K562 (cell line): ENCODE data around the gene BMI1. TPM values are rescaled to one million over a fixed set of nuclear protein-coding genes. Genes with fewer than 3 reads are reported as not detected.

Experiments used
- HNRNPH1 ChIP-seq: fragments of 200-400 bp; formaldehyde crosslinking; optimal IDR thresholded peaks from 2 replicates; pipeline ENCODE3; 2017; ENCODE audit warnings: low read depth, mild to moderate bottlenecking, low read length, moderate library complexity
- NR2F6 ChIP-seq: fragments of 450-650 bp; formaldehyde crosslinking; IDR thresholded peaks from 2 replicates; pipeline ENCODE4 v1.4.0; 2020; ENCODE audit warnings: mild to moderate bottlenecking
- PHF8 ChIP-seq: fragments of 200-600 bp; sonication (generic); IDR thresholded peaks from 2 replicates; pipeline ENCODE4 v1.6.1; 2012; ENCODE audit warnings: mixed run types, mild to moderate bottlenecking, inconsistent platforms, low read length, moderate library complexity, borderline replicate concordance
- SMARCA4 ChIP-seq: fragments of 450-650 bp; IDR thresholded peaks from 2 replicates; pipeline ENCODE4 v1.6.1; 2016
- ZNF3 ChIP-seq: fragments of 250-450 bp; sonication (Bioruptor Pico); IDR thresholded peaks from 2 replicates; pipeline ENCODE4 v1.5.0; 2021; ENCODE audit warnings: mild to moderate bottlenecking, moderate library complexity
- ZNF41 ChIP-seq: fragments of 250-450 bp; sonication (Bioruptor Pico); conservative IDR thresholded peaks from 2 replicates; pipeline ENCODE4 v1.4.0; 2020; ENCODE audit warnings: mild to moderate bottlenecking
- ZNF561 ChIP-seq: fragments of 450-650 bp; formaldehyde crosslinking; conservative IDR thresholded peaks from 2 replicates; pipeline ENCODE4 v1.4.0; 2020; ENCODE audit warnings: mild to moderate bottlenecking, moderate library complexity
- ZNF766 ChIP-seq: fragments of 200-800 bp; sonication (Bioruptor generic); conservative IDR thresholded peaks from 2 replicates; pipeline ENCODE4 v1.6.1; 2016; ENCODE audit warnings: missing genetic modification characterization, missing compliant biosample characterization
- ZNF778 ChIP-seq: fragments of 450-650 bp; formaldehyde crosslinking; IDR thresholded peaks from 2 replicates; pipeline ENCODE4 v1.4.0; 2020; ENCODE audit warnings: mild to moderate bottlenecking, moderate library complexity
- ZNF780A ChIP-seq: fragments of 250-450 bp; sonication (Bioruptor Pico); IDR thresholded peaks from 2 replicates; pipeline ENCODE4 v1.5.0; 2021; ENCODE audit warnings: mild to moderate bottlenecking
- polyA plus RNA-seq, 8 experiments: library from polyadenylated mRNA; depleted of rRNA in 4 of 8; stranded (reverse) in 5 of 8; unstranded in 3 of 8; fragments of >200 nt; fragmentation: Nextera tagmentation in 2 of 8; fragmentation: Illumina TruSeq in 1 of 8; extraction: Ambion mirVana in 2 of 8; extraction: Trizol in 1 of 8; gene quantifications; 2 replicates each; pipeline versions ENCODE4 v1.2.1 to v1.2.3, GENCODE V29; 2011 to 2014; ENCODE audit warnings: inconsistent platforms in 1 of 8, missing spikeins in 1 of 8
- total RNA-seq, 7 experiments: library from RNA; depleted of rRNA in 6 of 7; stranded (reverse); fragments of >200 nt in 6 of 7; fragmentation: Illumina TruSeq in 2 of 7; extraction: Trizol in 2 of 7; gene quantifications; 2 replicates each; pipeline versions ENCODE4 v1.2.1 to v1.2.3, GENCODE V29; 2011 to 2021; ENCODE audit warnings: low replicate concordance in 1 of 7
- TF ChIP-seq, protein P1 (sequence below): fragments of 450-650 bp; formaldehyde crosslinking; IDR thresholded peaks from 2 replicates; pipeline ENCODE4 v1.4.0; 2022; ENCODE audit warnings: missing genetic modification characterization
- TF ChIP-seq, protein P2 (sequence below): fragments of 450-650 bp; formaldehyde crosslinking; conservative IDR thresholded peaks from 2 replicates; pipeline ENCODE4 v1.4.0; 2022; ENCODE audit warnings: mild to moderate bottlenecking, missing genetic modification characterization
- TF ChIP-seq, protein P3 (sequence below): fragments of 250-450 bp; sonication (Bioruptor Pico); IDR thresholded peaks from 2 replicates; pipeline ENCODE4 v1.5.0; 2020; ENCODE audit warnings: mild to moderate bottlenecking
- TF ChIP-seq, protein P4 (sequence below): sonication (generic); formaldehyde crosslinking; IDR thresholded peaks from 2 replicates; pipeline ENCODE4 v1.8.0; 2022; ENCODE audit warnings: mild to moderate bottlenecking, missing genetic modification reagents, borderline replicate concordance
- TF ChIP-seq, protein P5 (sequence below): fragments of 250-450 bp; sonication (Bioruptor Pico); IDR thresholded peaks from 2 replicates; pipeline ENCODE4 v1.5.0; 2020; ENCODE audit warnings: mild to moderate bottlenecking, borderline replicate concordance
- TF ChIP-seq, protein P6 (sequence below): fragments of 250-450 bp; sonication (Bioruptor Pico); IDR thresholded peaks from 2 replicates; pipeline ENCODE4 v1.8.0; 2021; ENCODE audit warnings: moderate library complexity, mild to moderate bottlenecking, inconsistent platforms

The BMI1 gene
- total and polyA plus RNA-seq, 9 of the 15 experiments (the other 6 are each of a cell fraction or from before 2014, with no cell fraction given), result 21.4 to 103 (median 70.8) TPM

DNA sequence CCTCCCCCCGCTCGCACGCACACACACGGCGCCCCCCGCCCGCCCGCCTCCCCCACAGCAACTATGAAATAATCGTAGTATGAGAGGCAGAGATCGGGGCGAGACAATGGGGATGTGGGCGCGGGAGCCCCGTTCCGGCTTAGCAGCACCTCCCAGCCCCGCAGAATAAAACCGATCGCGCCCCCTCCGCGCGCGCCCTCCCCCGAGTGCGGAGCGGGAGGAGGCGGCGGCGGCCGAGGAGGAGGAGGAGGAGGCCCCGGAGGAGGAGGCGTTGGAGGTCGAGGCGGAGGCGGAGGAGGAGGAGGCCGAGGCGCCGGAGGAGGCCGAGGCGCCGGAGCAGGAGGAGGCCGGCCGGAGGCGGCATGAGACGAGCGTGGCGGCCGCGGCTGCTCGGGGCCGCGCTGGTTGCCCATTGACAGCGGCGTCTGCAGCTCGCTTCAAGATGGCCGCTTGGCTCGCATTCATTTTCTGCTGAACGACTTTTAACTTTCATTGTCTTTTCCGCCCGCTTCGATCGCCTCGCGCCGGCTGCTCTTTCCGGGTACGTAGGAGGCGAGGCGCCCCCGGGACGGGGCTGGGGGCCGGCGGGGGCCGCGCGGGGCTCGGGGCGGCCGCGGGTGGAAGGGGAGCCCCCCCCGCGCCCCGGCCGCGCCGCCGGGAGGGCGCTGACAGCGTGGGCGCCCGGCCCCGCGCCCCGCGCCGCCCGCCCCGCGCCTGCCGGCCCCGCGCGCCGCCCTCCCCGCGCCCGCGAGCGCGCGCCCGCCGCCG lies 441 bp downstream of the BMI1 start (continued):
- TF ChIP-seq, protein P1, sequence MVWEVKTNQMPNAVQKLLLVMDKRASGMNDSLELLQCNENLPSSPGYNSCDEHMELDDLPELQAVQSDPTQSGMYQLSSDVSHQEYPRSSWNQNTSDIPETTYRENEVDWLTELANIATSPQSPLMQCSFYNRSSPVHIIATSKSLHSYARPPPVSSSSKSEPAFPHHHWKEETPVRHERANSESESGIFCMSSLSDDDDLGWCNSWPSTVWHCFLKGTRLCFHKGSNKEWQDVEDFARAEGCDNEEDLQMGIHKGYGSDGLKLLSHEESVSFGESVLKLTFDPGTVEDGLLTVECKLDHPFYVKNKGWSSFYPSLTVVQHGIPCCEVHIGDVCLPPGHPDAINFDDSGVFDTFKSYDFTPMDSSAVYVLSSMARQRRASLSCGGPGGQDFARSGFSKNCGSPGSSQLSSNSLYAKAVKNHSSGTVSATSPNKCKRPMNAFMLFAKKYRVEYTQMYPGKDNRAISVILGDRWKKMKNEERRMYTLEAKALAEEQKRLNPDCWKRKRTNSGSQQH (CRISPR knock-in tag), result peak; percentile 90
- TF ChIP-seq ZNF3 (CRISPR knock-in tag) (no peak), PHF8 (peak; percentile 53; the same call in 1 of the 2 replicates), ZNF778 (CRISPR knock-in tag) (no peak), ZNF766 (CRISPR knock-in tag) (peak; percentile 69; the same call in 1 of the 2 replicates), ZNF41 (no peak), SMARCA4 (no peak), ZNF780A (CRISPR knock-in tag) (no peak), HNRNPH1 (no peak), NR2F6 (CRISPR knock-in tag) (no peak), ZNF561 (CRISPR knock-in tag) (no peak)
- TF ChIP-seq, protein P2, sequence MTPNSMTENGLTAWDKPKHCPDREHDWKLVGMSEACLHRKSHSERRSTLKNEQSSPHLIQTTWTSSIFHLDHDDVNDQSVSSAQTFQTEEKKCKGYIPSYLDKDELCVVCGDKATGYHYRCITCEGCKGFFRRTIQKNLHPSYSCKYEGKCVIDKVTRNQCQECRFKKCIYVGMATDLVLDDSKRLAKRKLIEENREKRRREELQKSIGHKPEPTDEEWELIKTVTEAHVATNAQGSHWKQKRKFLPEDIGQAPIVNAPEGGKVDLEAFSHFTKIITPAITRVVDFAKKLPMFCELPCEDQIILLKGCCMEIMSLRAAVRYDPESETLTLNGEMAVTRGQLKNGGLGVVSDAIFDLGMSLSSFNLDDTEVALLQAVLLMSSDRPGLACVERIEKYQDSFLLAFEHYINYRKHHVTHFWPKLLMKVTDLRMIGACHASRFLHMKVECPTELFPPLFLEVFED (CRISPR knock-in tag), result 0 out of 2 replicates have a peak, but pooled peaks have one; percentile 42
- TF ChIP-seq, protein P3, sequence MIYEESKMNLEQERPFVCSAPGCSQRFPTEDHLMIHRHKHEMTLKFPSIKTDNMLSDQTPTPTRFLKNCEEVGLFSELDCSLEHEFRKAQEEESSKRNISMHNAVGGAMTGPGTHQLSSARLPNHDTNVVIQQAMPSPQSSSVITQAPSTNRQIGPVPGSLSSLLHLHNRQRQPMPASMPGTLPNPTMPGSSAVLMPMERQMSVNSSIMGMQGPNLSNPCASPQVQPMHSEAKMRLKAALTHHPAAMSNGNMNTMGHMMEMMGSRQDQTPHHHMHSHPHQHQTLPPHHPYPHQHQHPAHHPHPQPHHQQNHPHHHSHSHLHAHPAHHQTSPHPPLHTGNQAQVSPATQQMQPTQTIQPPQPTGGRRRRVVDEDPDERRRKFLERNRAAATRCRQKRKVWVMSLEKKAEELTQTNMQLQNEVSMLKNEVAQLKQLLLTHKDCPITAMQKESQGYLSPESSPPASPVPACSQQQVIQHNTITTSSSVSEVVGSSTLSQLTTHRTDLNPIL, result no peak
- TF ChIP-seq, protein P4, sequence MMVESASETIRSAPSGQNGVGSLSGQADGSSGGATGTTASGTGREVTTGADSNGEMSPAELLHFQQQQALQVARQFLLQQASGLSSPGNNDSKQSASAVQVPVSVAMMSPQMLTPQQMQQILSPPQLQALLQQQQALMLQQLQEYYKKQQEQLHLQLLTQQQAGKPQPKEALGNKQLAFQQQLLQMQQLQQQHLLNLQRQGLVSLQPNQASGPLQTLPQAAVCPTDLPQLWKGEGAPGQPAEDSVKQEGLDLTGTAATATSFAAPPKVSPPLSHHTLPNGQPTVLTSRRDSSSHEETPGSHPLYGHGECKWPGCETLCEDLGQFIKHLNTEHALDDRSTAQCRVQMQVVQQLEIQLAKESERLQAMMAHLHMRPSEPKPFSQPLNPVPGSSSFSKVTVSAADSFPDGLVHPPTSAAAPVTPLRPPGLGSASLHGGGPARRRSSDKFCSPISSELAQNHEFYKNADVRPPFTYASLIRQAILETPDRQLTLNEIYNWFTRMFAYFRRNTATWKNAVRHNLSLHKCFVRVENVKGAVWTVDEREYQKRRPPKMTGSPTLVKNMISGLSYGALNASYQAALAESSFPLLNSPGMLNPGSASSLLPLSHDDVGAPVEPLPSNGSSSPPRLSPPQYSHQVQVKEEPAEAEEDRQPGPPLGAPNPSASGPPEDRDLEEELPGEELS (CRISPR knock-in tag), result no peak
- TF ChIP-seq, protein P5, sequence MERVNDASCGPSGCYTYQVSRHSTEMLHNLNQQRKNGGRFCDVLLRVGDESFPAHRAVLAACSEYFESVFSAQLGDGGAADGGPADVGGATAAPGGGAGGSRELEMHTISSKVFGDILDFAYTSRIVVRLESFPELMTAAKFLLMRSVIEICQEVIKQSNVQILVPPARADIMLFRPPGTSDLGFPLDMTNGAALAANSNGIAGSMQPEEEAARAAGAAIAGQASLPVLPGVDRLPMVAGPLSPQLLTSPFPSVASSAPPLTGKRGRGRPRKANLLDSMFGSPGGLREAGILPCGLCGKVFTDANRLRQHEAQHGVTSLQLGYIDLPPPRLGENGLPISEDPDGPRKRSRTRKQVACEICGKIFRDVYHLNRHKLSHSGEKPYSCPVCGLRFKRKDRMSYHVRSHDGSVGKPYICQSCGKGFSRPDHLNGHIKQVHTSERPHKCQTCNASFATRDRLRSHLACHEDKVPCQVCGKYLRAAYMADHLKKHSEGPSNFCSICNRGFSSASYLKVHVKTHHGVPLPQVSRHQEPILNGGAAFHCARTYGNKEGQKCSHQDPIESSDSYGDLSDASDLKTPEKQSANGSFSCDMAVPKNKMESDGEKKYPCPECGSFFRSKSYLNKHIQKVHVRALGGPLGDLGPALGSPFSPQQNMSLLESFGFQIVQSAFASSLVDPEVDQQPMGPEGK, result no peak
- TF ChIP-seq, protein P6, sequence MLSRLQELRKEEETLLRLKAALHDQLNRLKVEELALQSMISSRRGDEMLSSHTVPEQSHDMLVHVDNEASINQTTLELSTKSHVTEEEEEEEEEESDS (CRISPR knock-in tag), result no peak
